ENCODE data around the gene C16orf86.

C16orf86 gene

DNA sequence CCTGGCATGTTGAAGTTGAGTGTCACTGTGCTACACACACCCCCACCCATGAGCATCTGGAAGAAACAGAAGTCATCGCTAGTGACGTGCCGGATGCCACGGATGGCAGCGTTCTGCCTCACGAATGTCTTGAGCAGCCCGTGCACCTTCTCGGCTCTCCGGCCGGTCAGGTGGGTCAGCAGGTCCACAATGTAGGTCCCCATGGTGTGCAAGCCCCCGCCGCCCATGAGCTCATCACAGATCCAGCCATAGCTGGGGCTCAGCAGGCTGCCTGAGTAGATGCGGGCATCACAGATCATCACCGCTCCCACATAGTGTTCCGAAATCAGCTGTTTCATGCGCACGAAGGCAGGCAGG lies 8.9 kb downstream of the C16orf86 start:
- H3K27ac ChIP-seq (ENCODE audit: insufficient read depth in 1 of 2, low read depth in 1 of 2, low read length in 2 of 2, poor library complexity in 1 of 2, severe bottlenecking in 2 of 2) = no peak overlapping the region
- peaks cover 0 to 13% (median 8%) of the 10 kb centered on the region in 4 experiments for H3K36me3 ChIP-seq (ENCODE audit: control insufficient read depth in 4 of 4, insufficient read depth in 4 of 4, low read length in 3 of 4)
- DNase-seq = no peak
- POLR2A ChIA-PET = no interaction called here
- H3K27me3 ChIP-seq (replicated peaks in 2 of 5; ENCODE audit: control insufficient read depth in 4 of 5, insufficient read depth in 5 of 5, low read length in 4 of 5) = no peaks in the 10 kb centered on the region
- H3K4me1 ChIP-seq (ENCODE audit: control extremely low read depth in 1 of 4, control insufficient read depth in 4 of 4, insufficient read depth in 4 of 4, low read length in 3 of 4) = peaks cover 6 to 23% (median 20%) of the 10 kb centered on the region in 4 experiments
- H3K4me3 ChIP-seq (ENCODE audit: control insufficient read depth in 1 of 7, extremely low read depth in 1 of 7, insufficient read depth in 4 of 7, low read depth in 2 of 7, low read length in 6 of 7) = no peak overlapping the region
- WGBS (ENCODE audit: insufficient coverage) = 93% methylated on average over 17 of the region's 17 CpGs
- CTCF ChIA-PET = interaction anchor here (1.7 kb wide), 1 partner anchor 17 kb away, joined by 5 read pairs; no protein-coding TSS in a partner anchor
- H3K9me3 ChIP-seq (ENCODE audit: control extremely low read depth in 1 of 5, control insufficient read depth in 4 of 5, insufficient read depth in 2 of 5, low read depth in 1 of 5, low read length in 4 of 5) = no peaks in the 10 kb centered on the region

DNA sequence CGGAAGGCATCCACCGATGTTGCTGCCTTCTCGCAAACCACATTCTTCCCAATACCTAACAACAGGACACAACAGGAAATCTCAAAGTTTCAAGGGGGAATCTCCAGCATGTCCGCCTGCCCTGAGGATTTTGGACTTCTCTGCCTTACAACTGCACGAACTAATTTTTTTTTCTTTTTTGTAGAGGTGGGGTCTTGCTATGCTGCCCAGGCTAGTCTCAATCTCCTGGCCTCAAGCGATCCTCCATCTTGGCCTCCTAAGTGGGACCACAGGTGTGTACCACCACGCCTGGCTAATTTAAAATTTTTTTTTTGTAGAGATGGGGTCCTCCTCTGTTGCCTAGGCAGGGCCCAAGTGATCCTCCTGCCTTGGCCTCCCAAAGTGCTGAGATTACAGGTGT lies 9.4 kb downstream of the C16orf86 start:
- peaks cover 6 to 23% (median 20%) of the 10 kb centered on the region in 4 experiments for H3K4me1 ChIP-seq (ENCODE audit: control extremely low read depth in 1 of 4, control insufficient read depth in 4 of 4, insufficient read depth in 4 of 4, low read length in 3 of 4)
- DNase-seq = no peak
- ChIA-PET CTCF (interaction anchor here (1.7 kb wide), 1 partner anchor 16 kb away, joined by 5 read pairs; no protein-coding TSS in a partner anchor), POLR2A (no interaction called here)
- H3K4me3 ChIP-seq (ENCODE audit: control insufficient read depth in 1 of 7, extremely low read depth in 1 of 7, insufficient read depth in 4 of 7, low read depth in 2 of 7, low read length in 6 of 7) = no peak overlapping the region
- WGBS (ENCODE audit: insufficient coverage) = 100% methylated on average over 5 of the region's 7 CpGs
- peaks cover 0 to 15% (median 9%) of the 10 kb centered on the region in 4 experiments for H3K36me3 ChIP-seq (ENCODE audit: control insufficient read depth in 4 of 4, insufficient read depth in 4 of 4, low read length in 3 of 4)
- H3K27ac ChIP-seq (ENCODE audit: insufficient read depth in 1 of 2, low read depth in 1 of 2, low read length in 2 of 2, poor library complexity in 1 of 2, severe bottlenecking in 2 of 2) = no peak overlapping the region
- no peaks in the 10 kb centered on the region for H3K9me3 ChIP-seq (ENCODE audit: control extremely low read depth in 1 of 5, control insufficient read depth in 4 of 5, insufficient read depth in 2 of 5, low read depth in 1 of 5, low read length in 4 of 5)
- H3K27me3 ChIP-seq (replicated peaks in 2 of 5; ENCODE audit: control insufficient read depth in 4 of 5, insufficient read depth in 5 of 5, low read length in 4 of 5) = no peaks in the 10 kb centered on the region

- Histone ChIP-seq H3K4me1 (ENCODE audit: control extremely low read depth in 1 of 4, control insufficient read depth in 4 of 4, insufficient read depth in 4 of 4, low read length in 3 of 4) (peaks cover 6 to 23% (median 20%) of the 10 kb centered on the region in 4 experiments), H3K9me3 (ENCODE audit: control extremely low read depth in 1 of 5, control insufficient read depth in 4 of 5, insufficient read depth in 2 of 5, low read depth in 1 of 5, low read length in 4 of 5) (no peaks in the 10 kb centered on the region), H3K4me3 (ENCODE audit: control insufficient read depth in 1 of 7, extremely low read depth in 1 of 7, insufficient read depth in 4 of 7, low read depth in 2 of 7, low read length in 6 of 7) (no peak overlapping the region), H3K27ac (ENCODE audit: insufficient read depth in 1 of 2, low read depth in 1 of 2, low read length in 2 of 2, poor library complexity in 1 of 2, severe bottlenecking in 2 of 2) (no peak overlapping the region), H3K36me3 (ENCODE audit: control insufficient read depth in 4 of 4, insufficient read depth in 4 of 4, low read length in 3 of 4) (peaks cover 0 to 16% (median 9%) of the 10 kb centered on the region in 4 experiments), H3K27me3 (replicated peaks in 2 of 5; ENCODE audit: control insufficient read depth in 4 of 5, insufficient read depth in 5 of 5, low read length in 4 of 5) (no peaks in the 10 kb centered on the region)
- CTCF ChIA-PET = interaction anchor here (0.8 to 1.1 kb wide), 2 partner anchors 8 to 138 kb away, joined by 3 to 5 read pairs; no protein-coding TSS in a partner anchor
- no peak for DNase-seq
- POLR2A ChIA-PET = interaction anchor here (0.6 kb wide), 1 partner anchor 605 kb away, joined by 3 read pairs; no protein-coding TSS in a partner anchor
- WGBS (ENCODE audit: insufficient coverage) = 96% methylated on average over 3 of the region's 4 CpGs
These were observed 9.9 kb downstream of the C16orf86 start for GRCh38 chr16:67676516-67676915.

GRCh38 chr16:67676939-67677338 lies 10.3 kb downstream of the C16orf86 start:
- H3K4me3 ChIP-seq (ENCODE audit: control insufficient read depth in 1 of 7, extremely low read depth in 1 of 7, insufficient read depth in 4 of 7, low read depth in 2 of 7, low read length in 6 of 7) = no peak overlapping the region
- no peaks in the 10 kb centered on the region for H3K9me3 ChIP-seq (ENCODE audit: control extremely low read depth in 1 of 5, control insufficient read depth in 4 of 5, insufficient read depth in 2 of 5, low read depth in 1 of 5, low read length in 4 of 5)
- H3K27me3 ChIP-seq (replicated peaks in 2 of 5; ENCODE audit: control insufficient read depth in 4 of 5, insufficient read depth in 5 of 5, low read length in 4 of 5) = no peaks in the 10 kb centered on the region
- WGBS (ENCODE audit: insufficient coverage) = 98% methylated on average over 7 of the region's 8 CpGs
- H3K36me3 ChIP-seq (ENCODE audit: control insufficient read depth in 4 of 4, insufficient read depth in 4 of 4, low read length in 3 of 4) = peaks cover 0 to 16% (median 9%) of the 10 kb centered on the region in 4 experiments
- ChIA-PET POLR2A (interaction anchor here (0.6 kb wide), 1 partner anchor 606 kb away, joined by 3 read pairs; no protein-coding TSS in a partner anchor), CTCF (interaction anchor here (0.8 to 1.1 kb wide), 2 partner anchors 9 to 138 kb away, joined by 3 to 5 read pairs; no protein-coding TSS in a partner anchor)
- H3K27ac ChIP-seq (ENCODE audit: insufficient read depth in 1 of 2, low read depth in 1 of 2, low read length in 2 of 2, poor library complexity in 1 of 2, severe bottlenecking in 2 of 2) = no peak overlapping the region
- no peak for DNase-seq
- H3K4me1 ChIP-seq (ENCODE audit: control extremely low read depth in 1 of 4, control insufficient read depth in 4 of 4, insufficient read depth in 4 of 4, low read length in 3 of 4) = peaks cover 6 to 23% (median 20%) of the 10 kb centered on the region in 4 experiments

DNA sequence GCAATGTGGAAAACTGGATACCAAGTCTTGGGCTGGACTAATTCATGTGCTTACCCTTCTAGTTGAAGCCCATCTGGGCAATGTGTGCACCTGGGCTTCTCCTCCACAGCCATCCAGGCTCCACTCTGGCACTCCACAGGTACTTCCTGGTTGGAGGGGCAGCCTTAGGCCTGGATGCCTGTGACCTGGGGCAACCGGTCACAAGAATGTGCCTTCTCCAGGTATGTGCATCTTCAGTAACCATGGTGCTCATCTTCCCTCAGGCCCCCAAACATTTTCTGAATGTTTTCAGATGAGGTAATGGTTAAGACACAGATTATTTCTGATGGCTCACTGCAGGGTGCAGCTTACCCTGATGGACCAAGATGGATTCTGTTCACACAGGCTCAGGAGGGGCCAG lies 11.1 kb downstream of the C16orf86 start:
- POLR2A ChIA-PET = interaction anchor here (0.6 kb wide), 1 partner anchor 617 kb away, joined by 3 read pairs; no protein-coding TSS in a partner anchor
- DNase-seq = no peak
- Histone ChIP-seq H3K9me3 (ENCODE audit: control extremely low read depth in 1 of 5, control insufficient read depth in 4 of 5, insufficient read depth in 2 of 5, low read depth in 1 of 5, low read length in 4 of 5) (no peaks in the 10 kb centered on the region), H3K4me1 (ENCODE audit: control extremely low read depth in 1 of 4, control insufficient read depth in 4 of 4, insufficient read depth in 4 of 4, low read length in 3 of 4) (peaks cover 6 to 21% (median 20%) of the 10 kb centered on the region in 4 experiments), H3K4me3 (ENCODE audit: control insufficient read depth in 1 of 7, extremely low read depth in 1 of 7, insufficient read depth in 4 of 7, low read depth in 2 of 7, low read length in 6 of 7) (no peak overlapping the region), H3K27ac (ENCODE audit: insufficient read depth in 1 of 2, low read depth in 1 of 2, low read length in 2 of 2, poor library complexity in 1 of 2, severe bottlenecking in 2 of 2) (no peak overlapping the region), H3K27me3 (replicated peaks in 2 of 5; ENCODE audit: control insufficient read depth in 4 of 5, insufficient read depth in 5 of 5, low read length in 4 of 5) (no peaks in the 10 kb centered on the region), H3K36me3 (ENCODE audit: control insufficient read depth in 4 of 4, insufficient read depth in 4 of 4, low read length in 3 of 4) (peaks cover 4 to 16% (median 10%) of the 10 kb centered on the region in 4 experiments)
- CTCF ChIA-PET = interaction anchor here (1.1 to 1.2 kb wide), 2 partner anchors 9 to 161 kb away, joined by 3 read pairs; no protein-coding TSS in a partner anchor
- no CpG with 5 or more reads among the region's 1 CpG for WGBS (ENCODE audit: insufficient coverage)

- DNase-seq = no peak
- WGBS (ENCODE audit: insufficient coverage) = 97% methylated on average over 10 of the region's 12 CpGs
- H3K36me3 ChIP-seq (ENCODE audit: control insufficient read depth in 4 of 4, insufficient read depth in 4 of 4, low read length in 3 of 4) = peaks cover 6 to 21% (median 13%) of the 10 kb centered on the region in 4 experiments
- H3K27me3 ChIP-seq (replicated peaks in 2 of 5; ENCODE audit: control insufficient read depth in 4 of 5, insufficient read depth in 5 of 5, low read length in 4 of 5) = no peaks in the 10 kb centered on the region
- no peaks in the 10 kb centered on the region for H3K9me3 ChIP-seq (ENCODE audit: control extremely low read depth in 1 of 5, control insufficient read depth in 4 of 5, insufficient read depth in 2 of 5, low read depth in 1 of 5, low read length in 4 of 5)
- H3K27ac ChIP-seq (ENCODE audit: insufficient read depth in 1 of 2, low read depth in 1 of 2, low read length in 2 of 2, poor library complexity in 1 of 2, severe bottlenecking in 2 of 2) = no peak overlapping the region
- CTCF ChIA-PET = interaction anchor here (1.0 to 1.2 kb wide), 2 partner anchors 138 to 162 kb away, joined by 3 read pairs; no protein-coding TSS in a partner anchor
- peaks cover 3 to 14% (median 13%) of the 10 kb centered on the region in 4 experiments for H3K4me1 ChIP-seq (ENCODE audit: control extremely low read depth in 1 of 4, control insufficient read depth in 4 of 4, insufficient read depth in 4 of 4, low read length in 3 of 4)
- POLR2A ChIA-PET = interaction anchor here (0.6 kb wide), 1 partner anchor 616 kb away, joined by 3 read pairs; no protein-coding TSS in a partner anchor
- H3K4me3 ChIP-seq (ENCODE audit: control insufficient read depth in 1 of 7, extremely low read depth in 1 of 7, insufficient read depth in 4 of 7, low read depth in 2 of 7, low read length in 6 of 7) = no peak overlapping the region
These were observed 11.9 kb downstream of the C16orf86 start for GRCh38 chr16:67678354-67679023.
